ENCODE data around the gene SEPTIN10.

Gene SEPTIN10

DNA sequence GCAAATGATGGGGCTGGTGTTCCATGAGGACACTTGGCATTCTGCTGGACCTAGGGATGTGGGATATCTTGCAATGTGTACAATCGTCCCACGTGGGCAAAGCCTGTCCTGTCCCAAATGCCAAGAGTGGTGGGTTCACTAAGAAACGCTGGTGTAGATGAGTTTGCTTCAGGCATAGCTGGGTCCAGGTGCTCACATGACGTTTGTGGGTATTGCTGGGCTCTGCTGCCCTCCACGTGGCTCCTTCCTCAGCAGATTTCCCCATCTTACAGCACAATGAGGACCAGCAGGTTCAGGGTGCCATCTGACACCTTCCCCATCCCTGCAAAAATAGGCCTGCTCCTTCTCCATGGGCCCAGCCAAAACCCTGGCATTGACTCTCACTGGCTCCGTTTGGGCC lies 105.9 kb downstream of the SEPTIN10 start:
- no peak for DNase-seq (ENCODE audit: low read depth)
- no peak overlapping the region for H3K4me3 ChIP-seq (ENCODE audit: control insufficient read depth, low read depth, low read length)
- no peak for TF ChIP-seq CTCF (IDR thresholded peaks at IDR 0.05; ENCODE audit: control insufficient read depth, insufficient read depth, low read depth, low read length, missing control alignments)

DNA sequence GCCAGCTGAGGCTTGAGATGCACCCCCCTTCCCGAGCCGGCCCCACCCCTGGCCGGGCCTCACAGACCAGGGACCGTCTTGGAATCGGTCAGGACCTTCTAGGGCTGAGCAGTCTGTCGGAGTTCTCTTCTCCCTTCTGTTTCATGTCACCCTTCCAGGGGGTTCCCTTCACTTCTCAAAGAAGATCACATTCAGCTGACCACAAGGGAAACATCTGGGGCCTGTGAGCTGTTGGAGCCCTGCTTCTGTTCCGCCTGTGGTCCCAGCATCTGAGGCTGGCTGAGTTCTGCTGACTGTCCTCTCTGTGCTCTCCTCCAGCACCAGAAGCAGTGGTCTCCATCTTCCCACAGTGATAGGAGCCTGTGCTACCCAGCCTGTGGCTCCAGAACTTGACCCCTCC lies 106.5 kb downstream of the SEPTIN10 start:
- no peak overlapping the region for H3K4me3 ChIP-seq (ENCODE audit: control insufficient read depth, low read depth, low read length)
- TF ChIP-seq CTCF (IDR thresholded peaks at IDR 0.05; ENCODE audit: control insufficient read depth, insufficient read depth, low read depth, low read length, missing control alignments) = no peak
- DNase-seq (ENCODE audit: low read depth) = no peak

DNA sequence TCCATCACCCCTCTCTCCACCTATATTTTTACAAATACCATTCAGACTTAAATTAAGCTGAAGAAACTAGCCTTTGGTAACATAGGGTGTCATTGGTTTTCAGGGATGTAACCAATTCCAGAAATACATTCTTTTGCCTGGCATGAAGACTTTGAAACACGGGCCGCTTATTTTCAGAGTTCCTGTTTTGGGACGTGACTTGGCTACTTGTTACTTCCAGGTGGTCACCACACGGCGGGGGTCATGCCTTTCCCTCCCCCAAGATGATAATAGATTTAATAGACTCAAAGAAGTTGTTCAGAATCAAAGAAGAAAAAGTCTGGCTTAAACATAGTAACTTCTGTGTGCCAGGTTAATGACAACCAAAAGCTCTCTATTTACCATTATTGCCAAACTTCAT lies 110.6 kb downstream of the SEPTIN10 start:
- H3K4me3 ChIP-seq (ENCODE audit: control insufficient read depth, low read depth, low read length) = no peak overlapping the region
- TF ChIP-seq CTCF (IDR thresholded peaks at IDR 0.05; ENCODE audit: control insufficient read depth, insufficient read depth, low read depth, low read length, missing control alignments) = no peak
- DNase-seq (ENCODE audit: low read depth) = no peak

GRCh38 chr2:109501461-109501860 lies 112.3 kb downstream of the SEPTIN10 start:
- DNase-seq (ENCODE audit: low read depth) = no peak
- no peak overlapping the region for H3K4me3 ChIP-seq (ENCODE audit: control insufficient read depth, low read depth, low read length)
- no peak for TF ChIP-seq CTCF (IDR thresholded peaks at IDR 0.05; ENCODE audit: control insufficient read depth, insufficient read depth, low read depth, low read length, missing control alignments)

DNA sequence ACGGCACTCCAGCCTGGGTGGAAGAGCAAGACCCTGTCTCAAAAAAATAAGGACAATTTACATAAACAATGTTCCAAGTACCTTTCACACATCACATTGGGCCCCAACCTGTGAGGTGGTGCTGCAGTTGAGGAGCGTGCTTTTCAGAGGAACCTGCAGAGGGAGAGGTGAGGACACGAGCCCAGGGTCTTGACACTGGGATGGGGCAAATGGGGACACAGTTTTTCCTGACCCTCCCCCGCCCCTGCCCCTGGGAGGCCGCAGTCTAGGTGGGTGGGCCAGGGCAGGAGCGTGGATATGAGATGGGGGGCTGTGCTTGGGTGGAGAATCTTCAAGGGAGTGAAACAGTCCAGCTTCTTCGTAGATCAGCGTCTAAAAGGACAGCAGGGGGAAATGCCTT lies 112.9 kb downstream of the SEPTIN10 start:
- H3K4me3 ChIP-seq (ENCODE audit: control insufficient read depth, low read depth, low read length) = no peak overlapping the region
- no peak for DNase-seq (ENCODE audit: low read depth)
- TF ChIP-seq CTCF (IDR thresholded peaks at IDR 0.05; ENCODE audit: control insufficient read depth, insufficient read depth, low read depth, low read length, missing control alignments) = no peak

DNA sequence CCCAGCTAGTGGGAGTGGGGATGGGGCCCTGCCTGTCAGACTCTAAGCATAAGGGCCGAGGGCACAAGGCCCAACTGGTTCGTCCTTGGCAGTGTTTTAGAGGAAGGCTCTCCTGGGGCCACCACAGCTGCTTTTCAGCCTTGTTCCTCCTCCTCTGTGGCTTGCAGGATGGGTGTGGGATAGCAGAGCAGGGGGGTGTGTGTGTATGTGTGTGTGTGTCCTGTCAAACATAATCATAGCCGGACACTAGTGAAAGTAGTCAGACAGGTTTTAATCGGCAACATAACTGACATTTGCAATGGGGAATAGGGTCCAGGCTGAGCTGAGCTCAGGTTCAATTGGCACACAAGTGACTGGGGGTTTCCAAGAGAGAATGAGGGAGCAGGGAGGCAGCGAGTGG lies 114.2 kb downstream of the SEPTIN10 start:
- no peak for TF ChIP-seq CTCF (IDR thresholded peaks at IDR 0.05; ENCODE audit: control insufficient read depth, insufficient read depth, low read depth, low read length, missing control alignments)
- DNase-seq (ENCODE audit: low read depth) = no peak
- no peak overlapping the region for H3K4me3 ChIP-seq (ENCODE audit: control insufficient read depth, low read depth, low read length)

DNA sequence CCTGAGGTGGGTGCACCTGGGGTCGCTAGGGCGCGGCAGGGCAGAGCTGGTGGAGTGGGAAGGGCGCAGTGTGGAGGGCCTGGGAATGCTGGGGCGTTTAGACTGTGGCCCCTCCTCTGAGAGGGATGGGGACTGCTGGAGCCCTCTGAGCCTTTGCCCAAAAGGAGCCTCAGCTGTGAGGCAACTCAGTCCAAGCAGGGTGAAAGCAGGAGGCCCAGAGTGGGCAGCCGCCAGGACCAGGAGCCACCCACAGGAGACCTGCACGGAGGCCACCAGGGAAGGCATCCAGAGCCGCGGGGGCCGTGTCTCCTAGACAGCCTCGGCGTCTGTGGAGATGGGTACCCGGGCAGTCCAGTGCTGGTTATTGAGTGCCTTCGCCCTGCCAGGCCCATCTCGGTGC lies 114.9 kb downstream of the SEPTIN10 start:
- DNase-seq (ENCODE audit: low read depth) = no peak
- no peak overlapping the region for H3K4me3 ChIP-seq (ENCODE audit: control insufficient read depth, low read depth, low read length)
- TF ChIP-seq CTCF (IDR thresholded peaks at IDR 0.05; ENCODE audit: control insufficient read depth, insufficient read depth, low read depth, low read length, missing control alignments) = no peak

Data from AG09309 (cell line).